Activated CD8-positive, alpha-beta memory T cell treated with anti-CD3 and anti-CD28 coated beads, Interleukin-2, amount 50 U/mL, for 48 hours (primary cell): ENCODE measurements around the gene RNF144A.
"Not testable (repeated sequence)": the region's sequence is repeated elsewhere in the genome, so short reads cannot be mapped to it uniquely, and the experiment has no call there.

Experiments used
- DNase-seq: peaks from one replicate; pipeline ENCODE4 v3.0.0-alpha.2; 2020

Gene RNF144A

DNA sequence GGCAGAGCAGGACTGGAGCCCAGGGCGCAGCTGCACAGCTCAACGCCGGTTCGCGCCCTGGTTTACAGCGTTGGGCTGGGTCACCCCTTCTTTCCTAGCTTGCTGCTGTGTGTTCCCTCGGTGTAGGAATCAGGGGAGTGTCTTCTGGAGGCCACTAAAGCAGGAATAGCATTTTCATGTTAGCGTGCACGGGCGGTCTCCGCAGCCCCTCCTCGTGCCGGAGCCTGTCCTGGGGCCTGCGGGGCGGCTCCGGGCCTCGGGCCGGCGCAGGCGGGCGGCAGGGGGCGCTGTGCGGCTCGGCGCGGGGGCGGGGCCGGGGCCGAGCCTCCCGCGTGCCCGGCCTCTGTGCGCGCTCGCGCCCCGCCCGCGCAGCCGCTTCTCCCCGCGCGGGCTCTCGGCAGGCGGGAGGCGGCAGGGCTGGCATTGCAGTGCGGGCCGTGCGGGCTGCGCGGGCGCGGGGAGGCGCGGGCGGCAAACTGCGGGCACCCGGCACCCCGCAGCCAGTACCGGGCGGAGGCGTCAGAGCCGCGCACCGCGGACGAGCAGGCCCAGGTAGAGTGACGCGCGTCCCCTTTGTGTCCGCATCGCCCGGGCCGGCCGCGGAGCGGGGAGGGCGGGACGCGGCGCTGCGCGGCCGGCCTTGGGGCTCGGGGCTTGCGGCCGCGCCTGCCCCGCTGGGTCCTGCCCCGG lies at the start of gene RNF144A:
RNF144A (plus strand) TSS at position 342 of the 690 bp plus-strand sequence. CDS start 79,515 bp downstream, outside the sequence.
- DNase-seq: peak; percentile 93

DNA sequence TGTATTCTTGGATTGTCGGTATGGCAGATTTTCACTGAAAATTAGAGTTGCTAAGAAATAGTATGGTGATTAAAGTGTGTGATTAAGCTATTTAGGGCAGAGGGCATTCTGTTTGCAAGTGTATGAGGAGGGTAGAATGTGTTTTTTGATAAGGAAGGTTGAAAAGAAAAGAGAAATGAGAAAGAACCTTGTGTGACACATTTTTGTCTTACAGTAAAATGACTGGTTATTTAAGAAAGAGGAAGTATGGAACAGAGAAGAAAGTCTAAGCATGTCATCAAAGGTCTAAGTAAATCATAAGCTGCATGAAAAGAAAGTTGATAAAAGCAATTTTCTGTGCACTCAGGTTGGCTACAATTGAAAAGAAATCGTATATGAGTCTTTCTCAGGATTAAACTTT lies 44.8 kb upstream of the RNF144A start:
- DNase-seq: no peak

GRCh38 chr2:6874032-6874431 lies 43.2 kb upstream of the RNF144A start:
- no peak for DNase-seq

DNA sequence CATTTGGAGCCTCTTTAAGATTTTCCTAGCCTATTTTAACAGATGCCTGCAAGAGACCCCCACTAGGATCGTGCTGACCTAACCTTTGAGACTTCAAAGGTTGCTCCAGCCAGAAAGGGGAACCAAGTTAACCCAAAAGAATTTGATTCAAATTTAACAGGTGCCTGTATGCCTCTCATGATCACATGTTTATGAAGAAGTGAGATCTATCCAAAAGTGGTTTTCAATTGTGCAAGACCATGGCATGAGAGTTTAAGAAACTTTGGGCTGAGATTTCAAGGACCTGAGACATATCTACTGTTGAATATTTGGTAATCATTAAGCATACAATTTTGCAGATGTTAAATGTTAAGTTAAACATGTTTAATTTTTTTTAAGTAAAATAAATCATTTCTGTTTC lies 40.9 kb upstream of the RNF144A start:
- DNase-seq: no peak

DNA sequence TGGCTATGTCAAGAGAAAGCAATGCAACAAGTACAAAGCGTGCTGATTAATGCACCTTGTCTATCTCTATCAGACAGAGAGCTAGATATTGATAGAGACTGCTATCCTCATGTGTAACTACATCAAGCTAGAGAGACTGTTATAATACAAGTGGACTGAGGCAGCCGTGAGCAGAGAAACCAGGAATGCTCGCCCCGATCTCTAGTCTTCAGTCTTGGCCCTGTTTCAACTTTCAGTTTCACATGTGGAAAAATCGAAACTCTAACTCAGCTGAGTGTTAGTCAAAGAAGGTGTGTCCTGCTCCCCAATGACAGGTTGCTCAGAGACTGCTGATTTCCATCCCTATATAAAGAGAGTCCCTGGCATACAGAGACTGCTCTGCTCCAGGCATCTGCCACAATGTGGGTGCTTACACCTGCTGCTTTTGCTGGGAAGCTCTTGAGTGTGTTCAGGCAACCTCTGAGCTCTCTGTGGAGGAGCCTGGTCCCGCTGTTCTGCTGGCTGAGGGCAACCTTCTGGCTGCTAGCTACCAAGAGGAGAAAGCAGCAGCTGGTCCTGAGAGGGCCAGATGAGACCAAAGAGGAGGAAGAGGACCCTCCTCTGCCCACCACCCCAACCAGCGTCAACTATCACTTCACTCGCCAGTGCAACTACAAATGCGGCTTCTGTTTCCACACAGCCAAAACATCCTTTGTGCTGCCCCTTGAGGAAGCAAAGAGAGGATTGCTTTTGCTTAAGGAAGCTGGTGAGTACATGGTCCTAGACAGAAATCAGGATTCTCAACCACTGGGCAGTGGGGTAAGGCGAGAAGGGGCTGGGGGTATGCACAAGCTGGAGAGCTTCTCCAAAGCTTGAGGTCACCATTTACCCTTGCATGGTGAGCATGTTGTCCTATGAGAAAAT lies 39.6 kb upstream of the RNF144A start, which contains the start of gene RSAD2:
RSAD2 (plus strand) TSS at position 376 of the 903 bp plus-strand sequence; CDS start at position 400, 24 bp downstream.
- no peak for DNase-seq

DNA sequence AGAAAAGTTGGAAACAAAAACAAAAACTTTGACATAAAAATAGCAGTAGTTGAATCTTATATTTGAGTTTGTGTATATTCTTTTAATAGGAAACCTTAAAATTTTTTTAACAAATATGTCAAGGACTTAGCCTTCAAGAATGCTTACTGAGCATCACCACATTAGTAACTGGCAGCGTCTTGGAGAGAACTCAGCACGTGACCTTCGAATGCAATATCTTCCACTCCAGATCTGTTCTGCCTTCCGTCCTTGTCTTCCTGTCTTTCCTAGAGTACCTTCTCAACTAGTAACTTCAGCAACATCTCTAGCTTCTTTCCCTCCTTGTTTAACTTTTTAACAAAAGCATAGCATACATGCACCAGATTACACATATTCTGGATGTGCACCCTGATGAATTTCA lies 38.7 kb upstream of the RNF144A start:
- DNase-seq: no peak

- DNase-seq: no peak
Measured at GRCh38 chr2:6879011-6879410, 38.2 kb upstream of the RNF144A start.

- DNase-seq: no peak
Measured at GRCh38 chr2:6880200-6880733, 36.9 kb upstream of the RNF144A start.

DNA sequence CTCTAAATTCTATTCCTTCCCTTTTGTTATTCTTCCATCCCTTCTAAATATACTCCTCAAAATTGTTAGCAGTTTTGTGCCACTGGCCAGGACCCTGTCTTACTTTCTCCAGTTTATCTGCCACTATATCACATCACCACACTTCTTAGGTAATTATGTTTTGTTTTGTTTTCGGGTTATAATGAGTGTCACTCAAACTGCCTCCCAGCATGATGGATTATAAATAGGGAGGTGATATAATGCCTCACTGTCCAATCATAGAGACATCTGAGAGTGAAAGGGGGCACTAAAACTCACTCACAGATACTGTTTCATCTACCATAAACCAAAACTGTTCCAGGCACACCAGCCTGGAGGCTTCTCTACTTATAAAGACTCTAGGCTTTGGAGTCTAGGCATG lies 36.2 kb upstream of the RNF144A start:
- no peak for DNase-seq

GRCh38 chr2:6881516-6881915 lies 35.7 kb upstream of the RNF144A start:
- no peak for DNase-seq

GRCh38 chr2:6883448-6884122 lies 33.6 kb upstream of the RNF144A start:
- no peak for DNase-seq

DNA sequence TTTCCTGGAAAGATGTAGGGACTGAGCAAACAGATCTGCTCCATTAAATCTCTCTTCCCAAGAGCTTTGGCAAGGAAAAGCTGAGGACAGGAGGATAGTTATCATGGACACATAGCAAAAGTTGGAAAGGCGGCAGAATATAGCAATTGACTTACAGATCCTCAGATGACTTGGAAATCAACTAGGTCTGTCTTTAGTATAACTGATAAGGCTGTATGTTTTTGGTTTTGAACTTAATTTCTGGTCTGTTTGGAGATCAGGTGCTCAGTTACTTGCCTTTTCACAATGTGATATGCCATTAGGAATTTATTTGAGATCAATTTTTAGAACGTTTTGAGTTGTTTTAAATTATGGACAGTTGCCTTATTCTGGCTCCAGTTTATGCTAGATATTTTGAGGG lies 31.7 kb upstream of the RNF144A start:
- no peak for DNase-seq

DNA sequence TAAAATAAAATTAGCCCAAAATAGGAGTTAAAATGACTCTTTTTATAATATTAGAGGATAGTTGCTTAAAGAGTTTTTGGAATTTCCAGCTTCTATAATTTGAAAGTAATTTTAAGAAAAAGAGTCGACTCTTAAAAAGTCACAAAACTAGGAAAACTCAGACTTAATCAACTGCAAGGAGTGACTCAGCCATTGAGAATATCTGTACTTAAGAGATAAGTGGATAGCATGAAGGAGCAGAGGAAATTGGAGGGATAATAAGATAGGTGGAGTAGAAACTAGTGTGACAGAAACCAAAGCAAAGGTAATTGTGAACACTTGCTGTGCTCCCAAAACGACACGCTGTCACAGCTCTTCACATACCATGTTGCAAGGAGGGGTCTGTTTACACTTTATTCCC lies 31.2 kb upstream of the RNF144A start:
- DNase-seq: no peak

DNA sequence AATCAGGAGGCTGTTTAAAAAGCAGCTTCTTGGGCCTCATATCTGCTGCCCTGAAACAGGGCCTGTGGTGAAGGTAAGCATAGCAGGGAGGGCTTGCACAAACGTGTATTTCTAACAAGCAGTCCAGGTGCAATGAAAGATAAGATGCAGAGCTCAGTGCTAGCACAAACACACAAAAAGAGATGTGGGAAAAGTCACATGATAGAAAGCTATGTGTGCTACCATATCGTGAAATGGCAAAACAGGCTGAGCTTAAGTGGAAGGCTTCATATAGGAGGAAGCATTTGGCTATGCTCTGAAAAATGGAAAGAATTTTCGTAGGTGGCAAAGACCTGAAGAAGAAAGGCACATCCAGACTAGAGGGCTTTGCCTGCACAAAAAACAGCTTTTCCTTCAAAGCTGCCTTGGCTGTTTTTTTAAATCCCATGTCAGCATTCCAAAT lies 29.4 kb upstream of the RNF144A start:
- DNase-seq: no peak

GRCh38 chr2:6888724-6889123 lies 28.5 kb upstream of the RNF144A start:
- DNase-seq: no peak

DNA sequence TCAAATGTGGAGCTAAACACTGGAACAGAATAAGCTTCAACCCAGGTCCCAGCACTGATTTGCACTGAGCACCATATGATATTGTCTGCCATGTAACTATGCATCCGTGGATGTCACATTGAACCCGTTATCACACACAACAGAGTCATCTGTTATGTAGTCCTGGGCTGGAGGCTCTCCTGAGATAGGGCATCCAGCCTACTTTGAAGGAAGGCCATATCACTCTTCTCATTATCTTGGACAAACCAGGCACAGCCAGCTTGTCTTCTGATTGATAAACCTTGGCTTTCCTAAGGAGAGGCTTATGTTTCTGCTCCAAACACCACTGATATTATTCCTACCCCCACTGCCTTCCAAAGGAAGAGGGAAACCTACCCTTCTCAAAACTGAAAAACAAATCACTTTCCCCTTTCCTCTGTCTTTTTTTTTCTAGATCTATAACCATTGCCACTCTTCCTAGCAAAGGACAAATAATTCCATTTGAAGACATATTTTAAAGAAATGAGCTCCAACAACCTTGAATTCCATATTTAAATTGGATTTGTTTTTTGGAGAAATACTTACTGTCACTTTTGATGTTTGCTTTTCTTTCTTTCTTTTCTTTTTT lies 23.2 kb upstream of the RNF144A start:
- no peak for DNase-seq

DNA sequence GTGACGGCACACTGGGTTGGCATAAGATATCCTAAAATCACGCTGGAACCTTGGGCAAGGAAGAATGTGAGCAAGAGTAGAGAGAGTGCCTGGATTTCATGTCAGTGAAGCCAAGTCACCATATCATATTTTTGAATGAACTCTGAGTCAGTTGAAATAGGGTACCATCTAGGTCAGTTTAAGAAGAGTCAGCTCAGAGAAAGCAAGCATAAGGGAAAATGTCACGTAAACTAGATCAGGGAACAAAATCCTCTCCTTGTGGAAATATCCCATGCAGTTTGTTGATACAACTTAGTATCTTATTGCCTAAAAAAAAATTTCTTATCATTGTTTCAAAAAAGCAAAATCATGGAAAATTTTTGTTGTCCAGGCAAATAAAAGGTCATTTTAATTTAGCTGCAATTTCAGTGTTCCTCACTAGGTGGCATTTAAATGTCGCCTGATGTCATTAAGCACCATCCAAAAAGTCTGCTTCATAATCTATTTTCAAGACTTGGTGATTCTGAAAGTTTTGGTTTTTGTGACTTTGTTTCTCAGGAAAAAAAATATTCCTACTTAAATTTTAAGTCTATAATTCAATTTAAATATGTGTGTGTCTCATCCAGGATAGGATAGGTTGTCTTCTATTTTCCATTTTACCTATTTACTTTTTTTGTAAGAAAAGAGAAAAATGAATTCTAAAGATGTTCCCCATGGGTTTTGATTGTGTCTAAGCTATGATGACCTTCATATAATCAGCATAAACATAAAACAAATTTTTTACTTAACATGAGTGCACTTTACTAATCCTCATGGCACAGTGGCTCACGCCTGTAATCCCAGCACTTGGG lies 20.1 kb upstream of the RNF144A start:
- no peak for DNase-seq

DNA sequence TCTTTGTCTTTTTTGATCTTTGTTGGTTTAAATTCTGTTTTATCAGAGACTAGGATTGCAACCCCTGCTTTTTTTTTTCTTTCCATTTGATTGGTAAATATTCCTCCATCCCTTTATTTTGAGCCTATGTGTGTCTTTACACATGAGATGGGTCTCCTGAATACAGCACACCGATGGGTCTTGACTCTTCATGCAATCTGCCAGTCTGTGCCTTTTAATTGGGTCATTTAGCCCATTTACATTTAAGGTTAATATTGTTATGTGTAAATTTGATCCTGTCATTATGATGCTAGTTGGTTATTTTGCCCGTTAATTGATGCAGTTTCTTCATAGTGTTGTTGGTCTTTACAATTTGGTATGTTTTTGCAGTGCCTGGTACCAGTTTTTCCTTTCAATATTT lies 14.6 kb upstream of the RNF144A start:
- DNase-seq: not testable (repeated sequence)

DNA sequence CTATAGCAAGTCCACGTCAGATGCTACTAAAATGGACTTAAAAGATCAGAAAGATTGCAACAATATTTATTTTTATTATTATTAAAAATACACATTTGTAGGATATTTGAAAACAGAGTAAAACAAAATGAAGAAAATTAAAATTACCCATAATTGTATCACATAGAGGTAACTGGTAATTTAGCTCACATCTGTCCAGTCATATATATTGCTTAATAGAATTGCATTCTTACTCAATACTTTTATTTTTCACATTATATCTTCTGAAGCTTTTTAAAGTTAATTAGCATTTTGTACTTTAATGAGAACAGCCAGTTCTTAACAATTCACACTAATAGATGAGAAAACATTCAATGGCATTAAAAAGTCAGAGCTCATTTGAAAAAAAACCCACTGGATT lies 11.5 kb upstream of the RNF144A start:
- DNase-seq: no peak

GRCh38 chr2:6906165-6906741 lies 11.0 kb upstream of the RNF144A start:
- no peak for DNase-seq

DNA sequence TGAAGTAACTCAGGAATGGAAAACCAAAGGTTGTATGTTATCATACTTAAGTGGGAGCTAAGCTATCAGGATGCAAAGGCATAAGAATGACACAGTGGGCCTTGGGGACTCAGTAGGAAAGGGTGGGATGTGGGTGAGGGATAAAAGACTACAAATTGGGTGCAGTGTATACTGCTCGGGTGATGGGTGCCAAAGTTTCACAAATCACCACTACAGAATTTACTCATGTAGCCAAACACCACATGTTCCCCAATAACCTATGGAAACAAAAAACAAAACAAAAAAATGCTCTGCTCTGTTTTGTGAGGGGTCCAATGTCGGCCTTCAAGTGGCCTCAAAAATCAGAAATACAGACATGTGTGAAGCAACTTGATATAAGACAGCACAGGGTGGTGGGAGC lies 8.9 kb upstream of the RNF144A start:
- DNase-seq: no peak
